Smooth muscle cell (in vitro differentiated cells): ENCODE results near the gene FZR1. TPM values are rescaled to one million over a fixed set of nuclear protein-coding genes. Genes with fewer than 3 reads are reported as not detected.
A peak's percentile ranks its signal among the peaks of the same experiment; 100 is the strongest.

ENCODE experiments used
- DNase-seq: peaks from one replicate; lab custom pipeline; 2025; ENCODE audit not compliant: unreplicated experiment; lab: John Stamatoyannopoulos, UW
- H2AFZ ChIP-seq: fragments of 200-600 bp; sonication (generic); 2 replicates; pipeline ENCODE4 v1.6.0; 2016; ENCODE audit warnings: antibody characterized with exemption, low read depth, mild to moderate bottlenecking
- H3F3A ChIP-seq: fragments of 200-600 bp; sonication (generic); 2 replicates; pipeline ENCODE4 v1.6.0; 2017; ENCODE audit warnings: antibody characterized with exemption, low read depth
- H3K27ac ChIP-seq: fragments of 200-600 bp; sonication (generic); 2 replicates; pipeline ENCODE4 v1.5.1; 2016; ENCODE audit warnings: low read depth, mild to moderate bottlenecking
- H3K27me3 ChIP-seq: fragments of 200-600 bp; sonication (generic); 2 replicates; pipeline ENCODE4 v1.6.1; 2016; ENCODE audit warnings: low read depth, mild to moderate bottlenecking
- H3K36me3 ChIP-seq: fragments of 200-600 bp; sonication (generic); 2 replicates; pipeline ENCODE4 v1.5.1; 2016; ENCODE audit warnings: low read depth
- H3K4me1 ChIP-seq: fragments of 200-600 bp; sonication (generic); 2 replicates; pipeline ENCODE4 v1.5.1; 2016; ENCODE audit warnings: low read depth
- H3K4me2 ChIP-seq: fragments of 200-600 bp; sonication (generic); 2 replicates; pipeline ENCODE4 v1.6.0; 2016; ENCODE audit warnings: mild to moderate bottlenecking
- H3K4me3 ChIP-seq: fragments of 200-600 bp; sonication (generic); 2 replicates; pipeline ENCODE4 v1.5.1; 2016; ENCODE audit warnings: mild to moderate bottlenecking
- H3K79me2 ChIP-seq: fragments of 200-600 bp; sonication (generic); 2 replicates; pipeline ENCODE4 v1.6.0; 2016; ENCODE audit warnings: low read depth, mild to moderate bottlenecking
- H3K9ac ChIP-seq: fragments of 200-600 bp; sonication (generic); 2 replicates; pipeline ENCODE4 v1.6.0; 2016; ENCODE audit warnings: low read depth
- H3K9me3 ChIP-seq: fragments of 200-600 bp; sonication (generic); replicated peaks from 2 replicates; pipeline ENCODE4 v1.5.1; 2016; ENCODE audit warnings: low read depth
- H4K20me1 ChIP-seq: fragments of 200-600 bp; sonication (generic); 2 replicates; pipeline ENCODE4 v1.6.0; 2016; ENCODE audit warnings: low read depth
- WGBS: methylation state at CpG from one replicate; pipeline ENCODE4 v1.1.7; 2016; ENCODE audit warnings: low lambda C conversion rate; 5-methylcytosine and 5-hydroxymethylcytosine counted together
- polyA plus RNA-seq: library from polyadenylated mRNA; unstranded; fragments of >200 nt; fragmentation: Nextera tagmentation; extraction: Ambion mirVana; gene quantifications from 2 replicates; pipeline ENCODE4 v1.2.1, GENCODE V29; 2016
- total RNA-seq: library from RNA; depleted of rRNA; stranded (reverse); fragments of >200 nt; gene quantifications from 2 replicates; pipeline ENCODE4 v1.2.3, GENCODE V29; 2014
- TF ChIP-seq, protein P1 (sequence below): fragments of 200-600 bp; sonication (generic); IDR thresholded peaks from 2 replicates; pipeline ENCODE4 v1.5.1; 2017; ENCODE audit warnings: borderline replicate concordance, mild to moderate bottlenecking, antibody characterized with exemption; ENCODE audit not compliant: insufficient read depth, poor library complexity, severe bottlenecking

The FZR1 gene
- total RNA-seq (16.3 and 33.9 TPM in 2 replicates), polyA plus RNA-seq (49.7 and 64.8 TPM in 2 replicates)

DNA sequence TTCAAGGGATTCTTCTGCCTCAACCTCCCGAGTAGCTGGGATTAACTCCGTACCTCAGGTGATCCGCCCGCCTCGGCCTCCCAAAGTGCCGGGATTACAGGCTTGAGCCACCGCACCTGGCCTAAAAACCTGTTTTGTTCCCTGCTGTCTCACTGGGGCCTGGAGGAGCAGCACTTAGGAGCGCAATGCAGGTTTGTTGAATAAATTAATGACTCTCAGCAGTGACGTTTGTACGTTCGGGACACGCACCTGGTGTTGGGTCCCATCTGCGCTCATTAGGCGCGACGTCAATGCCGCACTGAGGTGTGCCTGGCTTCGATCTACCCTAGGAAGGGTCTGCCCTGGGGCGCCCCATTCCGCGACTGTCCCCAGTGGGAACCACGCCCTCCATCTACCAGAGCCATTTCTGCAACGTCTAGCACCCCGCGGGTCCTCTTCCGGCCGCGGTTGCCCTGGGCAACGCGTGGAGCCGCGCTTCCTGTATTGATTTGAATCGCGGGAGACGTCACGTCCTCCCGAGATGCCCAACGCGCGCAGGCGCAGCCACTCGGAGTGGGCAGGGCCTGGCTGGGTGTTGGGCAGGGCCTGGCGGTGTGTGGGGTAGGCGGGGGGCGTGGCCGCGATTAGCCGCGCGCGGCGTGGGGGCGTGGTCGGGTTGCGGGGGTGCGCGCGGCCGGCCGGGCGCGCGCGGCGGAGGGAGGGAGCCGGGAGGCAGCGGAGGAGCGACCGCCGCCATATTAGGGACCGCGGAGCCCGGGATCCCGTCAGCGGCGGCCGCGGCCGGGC lies at the start of gene FZR1:
Gene FZR1 (plus strand): TSS at position 714 of the 786 bp plus-strand sequence. CDS start 16,679 bp downstream, outside the sequence.
- Histone ChIP-seq H3K36me3 (no peaks in the 10 kb centered on the region), H3K4me3 (peak within 1 kb of the TSS; percentile 90), H2AFZ (peak within 1 kb of the TSS; percentile 67), H3K27ac (peak within 1 kb of the TSS; percentile 87), H3K9me3 (no peaks in the 10 kb centered on the region), H3F3A (peaks cover 4% of the 10 kb centered on the region), H3K79me2 (peaks cover 41% of the 10 kb centered on the region), H3K4me2 (peak within 1 kb of the TSS; percentile 99), H3K27me3 (no peaks in the 10 kb centered on the region), H4K20me1 (peaks cover 36% of the 10 kb centered on the region), H3K4me1 (no peaks in the 10 kb centered on the region), H3K9ac (peak within 1 kb of the TSS; percentile 96)
- WGBS = 5% methylated on average over 50 of the region's 79 CpGs
- DNase-seq = peak; percentile 98
- TF ChIP-seq, protein P1, sequence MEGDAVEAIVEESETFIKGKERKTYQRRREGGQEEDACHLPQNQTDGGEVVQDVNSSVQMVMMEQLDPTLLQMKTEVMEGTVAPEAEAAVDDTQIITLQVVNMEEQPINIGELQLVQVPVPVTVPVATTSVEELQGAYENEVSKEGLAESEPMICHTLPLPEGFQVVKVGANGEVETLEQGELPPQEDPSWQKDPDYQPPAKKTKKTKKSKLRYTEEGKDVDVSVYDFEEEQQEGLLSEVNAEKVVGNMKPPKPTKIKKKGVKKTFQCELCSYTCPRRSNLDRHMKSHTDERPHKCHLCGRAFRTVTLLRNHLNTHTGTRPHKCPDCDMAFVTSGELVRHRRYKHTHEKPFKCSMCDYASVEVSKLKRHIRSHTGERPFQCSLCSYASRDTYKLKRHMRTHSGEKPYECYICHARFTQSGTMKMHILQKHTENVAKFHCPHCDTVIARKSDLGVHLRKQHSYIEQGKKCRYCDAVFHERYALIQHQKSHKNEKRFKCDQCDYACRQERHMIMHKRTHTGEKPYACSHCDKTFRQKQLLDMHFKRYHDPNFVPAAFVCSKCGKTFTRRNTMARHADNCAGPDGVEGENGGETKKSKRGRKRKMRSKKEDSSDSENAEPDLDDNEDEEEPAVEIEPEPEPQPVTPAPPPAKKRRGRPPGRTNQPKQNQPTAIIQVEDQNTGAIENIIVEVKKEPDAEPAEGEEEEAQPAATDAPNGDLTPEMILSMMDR = no peak

DNA sequence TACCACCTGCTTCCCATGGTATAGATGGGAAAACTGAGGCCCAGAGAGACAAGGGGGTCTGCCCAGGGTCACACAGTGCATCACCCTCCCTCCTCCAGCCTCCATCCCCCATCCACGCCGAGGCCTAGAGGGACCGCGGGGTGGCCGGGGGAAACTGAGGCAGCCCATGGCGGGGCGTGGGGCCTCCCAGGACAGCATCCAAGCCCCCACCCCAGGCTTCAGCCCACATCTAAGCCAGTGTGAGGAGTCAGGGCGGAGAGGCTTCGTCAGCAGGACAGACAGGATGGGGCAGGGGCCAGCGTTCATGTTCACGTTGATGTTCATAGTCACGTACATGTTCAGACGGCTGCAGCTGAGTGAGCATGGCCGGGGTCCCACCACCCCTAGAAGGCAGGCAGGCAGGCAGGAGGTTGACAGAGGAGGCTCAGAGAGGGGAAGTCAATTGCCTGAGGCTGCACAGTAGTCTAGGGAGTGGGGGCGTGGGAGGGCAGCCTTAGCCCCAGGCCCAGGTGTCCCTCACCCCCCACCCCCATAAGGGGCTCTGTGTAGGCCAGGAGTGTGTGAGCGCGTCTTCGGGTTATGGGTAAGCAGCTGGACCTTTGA lies 49.1 kb upstream of the FZR1 start:
- peak overlapping the region; percentile 98 for H3K27ac ChIP-seq
- H3K27me3 ChIP-seq = no peaks in the 10 kb centered on the region
- peaks cover 5% of the 10 kb centered on the region for H3F3A ChIP-seq
- no peaks in the 10 kb centered on the region for H3K36me3 ChIP-seq
- TF ChIP-seq, protein P1 = no peak
- no peaks in the 10 kb centered on the region for H3K79me2 ChIP-seq
- no peak overlapping the region for H2AFZ ChIP-seq
- no peaks in the 10 kb centered on the region for H4K20me1 ChIP-seq
- no peaks in the 10 kb centered on the region for H3K9me3 ChIP-seq
- no peak overlapping the region for H3K4me3 ChIP-seq
- no peak for DNase-seq
- H3K4me2 ChIP-seq = no peak overlapping the region
- peaks cover 10% of the 10 kb centered on the region for H3K4me1 ChIP-seq
- H3K9ac ChIP-seq = no peak overlapping the region
- 84% methylated on average over 18 of the region's 18 CpGs for WGBS

DNA sequence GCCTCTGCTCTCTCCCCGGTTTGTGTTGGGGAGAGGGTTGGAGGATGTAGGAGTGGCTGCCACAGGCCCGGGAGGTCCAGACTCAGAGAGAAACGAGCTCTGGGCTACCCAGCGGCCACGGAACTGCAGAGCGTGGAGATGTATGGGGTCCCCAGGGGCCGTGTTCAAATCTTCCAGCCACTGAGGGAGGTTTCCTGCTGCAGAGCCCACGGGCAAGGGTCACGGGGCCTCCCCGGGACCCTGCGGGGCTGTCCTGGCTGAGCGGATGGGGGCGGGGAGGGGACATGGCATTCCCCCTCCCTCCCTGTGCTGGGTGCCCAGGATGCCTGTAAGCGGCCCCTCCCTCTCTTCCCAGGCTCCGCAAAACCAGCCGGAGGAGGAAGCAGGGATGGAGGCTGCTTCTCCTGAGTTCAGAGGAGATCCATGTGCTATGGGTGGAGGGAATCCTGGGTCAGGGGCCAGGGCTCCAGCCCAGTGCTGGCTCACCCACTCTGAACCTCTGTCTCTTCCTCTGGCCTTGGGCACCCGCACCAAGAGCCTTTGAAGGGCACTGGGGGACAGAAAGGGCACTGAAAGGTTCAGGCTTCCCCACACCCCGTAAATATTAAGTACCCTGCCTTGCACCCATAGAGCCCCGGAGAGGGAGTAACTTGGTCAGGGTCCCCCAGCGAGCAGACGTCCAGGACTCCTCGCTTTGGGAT lies 48.4 kb upstream of the FZR1 start:
- Histone ChIP-seq H4K20me1 (no peaks in the 10 kb centered on the region), H3K9ac (peak overlapping the region; percentile 92), H3K79me2 (no peaks in the 10 kb centered on the region), H3K36me3 (no peaks in the 10 kb centered on the region), H3K27ac (peak overlapping the region; percentile 98), H3K4me1 (peaks cover 10% of the 10 kb centered on the region), H3K9me3 (no peaks in the 10 kb centered on the region), H3K4me2 (peak overlapping the region; percentile 71), H3F3A (peaks cover 9% of the 10 kb centered on the region), H2AFZ (no peak overlapping the region), H3K27me3 (no peaks in the 10 kb centered on the region), H3K4me3 (no peak overlapping the region)
- 19% methylated on average over 22 of the region's 22 CpGs for WGBS
- peak; percentile 36 for DNase-seq
- TF ChIP-seq, protein P1 = no peak
